Myocyte (in vitro differentiated cells): ENCODE measurements around the gene HOXA5. TPM values are rescaled to one million over a fixed set of nuclear protein-coding genes. Genes with fewer than 3 reads are reported as not detected.

Source experiments
- DNase-seq: peaks from one replicate; pipeline ENCODE4 v3.0.0-alpha.2; 2012; ENCODE audit warnings: low read depth
- total RNA-seq: library from RNA; depleted of rRNA; stranded (reverse); fragments of >200 nt; gene quantifications from 2 replicates; pipeline ENCODE4 v1.2.3, GENCODE V29; 2014

The HOXA5 gene
- total RNA-seq, 1 donor from 2014 or later = 5.7 TPM

GRCh38 chr7:27122077-27122910, 21.2 kb downstream of the HOXA5 start:
- DNase-seq = no peak

- no peak for DNase-seq
These were observed 21.8 kb downstream of the HOXA5 start for GRCh38 chr7:27121684-27122076.

DNA sequence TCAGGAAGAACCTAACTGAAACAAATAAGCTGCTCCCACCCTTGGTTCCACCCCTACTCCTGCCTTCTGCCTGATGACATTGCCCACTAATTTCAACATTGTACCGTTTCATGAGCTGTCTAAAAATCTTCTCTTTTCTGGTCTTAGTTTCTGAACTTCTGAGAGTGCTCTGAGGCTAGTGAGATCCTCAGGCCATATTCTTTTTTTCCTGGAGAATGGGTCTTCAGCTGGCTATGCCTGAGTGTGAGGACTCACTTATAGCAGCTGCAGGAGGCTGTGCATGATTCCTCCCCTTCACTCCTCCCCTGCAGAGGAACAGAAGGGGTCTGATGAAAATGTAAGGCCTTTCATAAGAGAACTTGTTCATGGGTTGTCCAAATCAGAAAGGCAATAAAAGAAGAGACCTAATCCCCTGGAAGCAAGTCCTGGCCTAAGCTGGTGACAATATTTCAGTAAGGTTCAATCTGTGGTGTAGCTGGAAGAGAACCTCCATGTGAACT, 24.0 kb downstream of the HOXA5 start:
- no peak for DNase-seq

GRCh38 chr7:27118580-27118979, 24.9 kb downstream of the HOXA5 start:
- no peak for DNase-seq

GRCh38 chr7:27117887-27118491, 25.5 kb downstream of the HOXA5 start:
- no peak for DNase-seq

DNA sequence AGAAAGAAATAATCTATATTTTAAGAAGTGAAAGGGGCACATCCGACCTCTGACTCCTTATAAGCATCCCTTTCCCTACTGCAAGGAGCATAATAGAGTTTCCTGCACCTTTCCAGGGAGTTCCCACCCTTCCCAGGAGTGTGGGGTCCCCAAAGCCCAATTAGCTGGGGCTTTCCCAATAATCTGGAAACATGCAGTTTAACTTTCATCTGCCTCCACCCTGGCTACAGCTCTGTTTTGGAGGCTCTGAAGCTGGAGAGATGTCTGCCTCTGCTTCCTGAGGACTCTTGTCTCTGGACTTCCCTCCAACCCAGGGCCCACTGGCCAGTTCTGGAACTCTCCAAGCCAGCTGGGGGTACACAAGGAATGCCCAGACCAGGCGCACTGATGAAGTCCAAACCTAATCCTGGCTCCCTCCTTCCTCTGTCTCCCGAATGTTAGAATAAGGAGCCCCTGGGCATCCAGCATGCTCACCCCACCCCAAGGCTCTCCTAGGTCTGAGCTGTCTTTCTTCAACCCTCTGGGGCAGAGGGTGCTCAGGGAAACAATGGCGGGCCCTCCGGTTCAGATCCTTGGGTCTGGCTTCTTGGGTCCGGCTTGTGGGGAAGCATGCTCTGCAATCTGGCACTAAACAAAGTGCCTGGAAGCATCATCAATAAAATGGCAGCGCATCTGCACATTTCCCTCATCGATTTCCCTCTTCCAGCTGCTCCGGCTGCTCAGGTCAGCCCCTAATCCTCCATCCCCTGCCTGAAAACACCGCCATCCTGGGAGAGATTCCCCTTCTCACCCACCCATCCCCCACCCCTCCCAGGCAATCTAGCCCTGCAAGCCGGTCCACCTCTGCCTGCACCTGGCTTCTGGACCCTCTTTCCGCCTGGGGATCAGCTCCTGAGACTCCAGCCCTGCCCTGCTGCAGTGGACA, 26.3 kb downstream of the HOXA5 start:
- no peak for DNase-seq

DNA sequence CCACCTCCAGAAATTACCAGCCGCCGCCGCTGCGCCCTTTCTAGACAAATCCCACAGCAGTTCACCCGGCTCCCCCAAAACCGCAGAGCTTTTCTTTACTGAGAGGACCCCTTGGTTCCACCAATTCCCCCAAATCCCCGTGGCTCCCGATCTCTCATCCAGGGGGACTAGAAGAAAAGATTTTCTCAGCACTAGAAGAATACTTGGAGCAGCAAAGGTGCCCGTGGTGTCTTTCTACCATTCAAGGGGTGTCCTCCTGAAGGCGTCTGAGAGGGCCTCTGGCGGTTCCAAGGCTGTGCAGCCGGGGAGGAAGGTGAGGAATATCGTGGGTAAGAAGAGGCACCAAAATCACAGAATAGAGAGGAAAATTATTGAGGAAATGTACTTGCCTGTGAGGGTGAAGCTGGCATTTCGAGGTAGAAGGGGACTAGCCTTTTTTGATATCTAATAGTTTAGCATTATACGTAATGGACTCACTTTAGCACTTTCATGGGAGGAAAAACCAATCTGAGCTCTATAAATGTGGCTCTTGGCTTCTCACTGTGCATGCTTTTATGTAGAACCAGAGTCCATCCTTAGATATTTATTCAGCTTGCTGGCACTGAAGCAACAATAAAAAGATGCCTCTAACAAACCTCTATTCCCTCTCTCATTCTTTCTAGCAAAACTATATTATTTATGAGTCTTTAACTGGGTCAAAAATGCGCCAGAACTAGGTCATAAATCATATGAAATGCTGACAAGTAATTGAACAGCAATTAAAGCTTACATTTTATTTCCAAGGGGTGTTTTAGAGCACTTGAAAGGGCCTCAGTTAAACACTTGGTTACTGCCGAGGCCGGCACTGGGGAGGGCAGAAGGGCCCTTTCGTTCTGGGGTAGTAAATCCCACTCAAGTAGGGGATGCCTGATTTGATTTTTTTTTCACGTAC, 27.2 kb downstream of the HOXA5 start:
- no peak for DNase-seq

- no peak for DNase-seq
These were observed 28.1 kb downstream of the HOXA5 start for GRCh38 chr7:27115221-27116026.

GRCh38 chr7:27114881-27115220, 28.6 kb downstream of the HOXA5 start:
- DNase-seq = no peak

- peak; percentile 70 for DNase-seq
These were observed 29.3 kb downstream of the HOXA5 start for GRCh38 chr7:27113991-27114769.

GRCh38 chr7:27112955-27113949, 30.2 kb downstream of the HOXA5 start:
- peak; percentile 79 for DNase-seq

DNA sequence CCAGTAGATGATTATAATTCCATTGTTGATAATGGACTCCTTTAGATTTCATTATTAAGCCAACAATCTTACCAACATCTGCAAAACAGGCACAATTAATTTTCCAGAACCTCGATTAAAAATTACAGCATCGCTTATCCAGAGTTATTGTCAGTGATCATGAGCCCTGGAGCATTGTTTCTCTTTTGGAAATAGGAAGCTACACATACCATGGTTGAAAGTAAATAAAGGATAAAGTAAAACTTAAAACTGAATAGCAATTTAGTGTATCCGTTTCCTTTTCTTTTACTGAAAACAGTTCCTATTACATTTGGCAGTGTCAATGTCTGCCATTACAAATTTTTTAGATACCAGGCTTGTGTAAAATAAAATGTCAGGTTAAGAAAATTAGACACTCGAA, 31.1 kb downstream of the HOXA5 start:
- no peak for DNase-seq

- no peak for DNase-seq
These were observed 31.7 kb downstream of the HOXA5 start for GRCh38 chr7:27111751-27112277.

DNA sequence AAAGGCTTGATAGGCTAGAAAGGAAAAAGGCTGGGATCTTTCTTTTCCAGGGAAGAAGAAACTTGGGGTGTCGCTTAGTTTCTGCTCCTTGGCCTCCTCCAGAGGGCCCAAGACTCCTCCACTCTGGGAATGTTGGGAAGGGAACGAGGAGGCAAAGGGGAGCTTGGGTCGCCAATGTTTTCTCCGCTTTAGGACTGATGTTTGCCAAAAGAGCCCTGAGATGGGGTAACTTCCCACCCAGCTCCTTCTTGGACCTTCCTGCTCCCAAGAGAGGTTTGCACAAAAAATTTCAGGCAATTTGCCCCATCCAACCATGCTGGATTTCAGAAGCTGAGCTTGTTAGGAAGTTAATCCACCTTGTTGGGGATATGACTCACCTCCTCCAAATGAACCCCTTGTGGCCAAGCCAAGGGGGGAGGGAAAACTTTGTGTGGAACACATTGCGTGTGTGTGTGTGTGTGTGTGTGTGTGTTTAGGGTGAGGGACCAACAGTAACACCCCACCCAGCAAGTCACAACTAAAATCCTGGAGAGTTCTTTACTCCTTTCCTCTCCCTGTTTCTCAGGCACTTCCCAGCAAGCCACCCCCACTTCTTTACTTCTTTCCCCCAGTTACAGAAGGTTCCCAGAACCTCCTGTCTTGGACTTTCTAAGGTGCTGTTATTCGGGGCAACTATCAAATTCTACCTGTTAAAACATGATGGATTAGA, 32.3 kb downstream of the HOXA5 start:
- peak; percentile 45 for DNase-seq

- peak; percentile 39 for DNase-seq
These were observed 33.1 kb downstream of the HOXA5 start for GRCh38 chr7:27110186-27111031.
